GM19035 (cell line): ENCODE measurements around the gene NUP153.
A peak's percentile ranks its signal among the peaks of the same experiment; 100 is the strongest.
"Not testable (repeated sequence)": the region's sequence is repeated elsewhere in the genome, so short reads cannot be mapped to it uniquely, and the experiment has no call there.

Source experiments
- ATAC-seq: cut with Tn5 transposase; IDR thresholded peaks from one replicate; pipeline ENCODE4 v1.9.1; 2021; ENCODE audit not compliant: unreplicated experiment

Gene NUP153

DNA sequence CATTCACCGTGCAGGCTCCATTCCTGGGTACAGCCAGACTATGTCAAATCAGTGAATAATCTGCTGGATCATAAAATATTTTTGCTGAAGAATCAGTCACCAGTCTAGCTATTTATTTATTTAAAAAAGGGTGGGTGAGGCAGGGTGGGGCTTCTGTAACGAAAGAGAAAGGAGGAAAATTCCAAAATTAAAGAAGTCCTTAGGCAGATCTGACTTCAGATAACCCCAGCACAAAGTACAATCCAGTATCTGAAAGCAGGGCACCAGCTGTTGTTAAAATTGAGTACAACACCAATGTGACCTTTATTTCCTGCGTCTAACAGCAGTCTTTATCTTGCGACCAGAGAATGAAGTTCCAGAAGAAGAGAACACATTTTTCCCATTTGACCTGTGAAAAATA, 90.9 kb downstream of the NUP153 start:
- ATAC-seq: no peak

DNA sequence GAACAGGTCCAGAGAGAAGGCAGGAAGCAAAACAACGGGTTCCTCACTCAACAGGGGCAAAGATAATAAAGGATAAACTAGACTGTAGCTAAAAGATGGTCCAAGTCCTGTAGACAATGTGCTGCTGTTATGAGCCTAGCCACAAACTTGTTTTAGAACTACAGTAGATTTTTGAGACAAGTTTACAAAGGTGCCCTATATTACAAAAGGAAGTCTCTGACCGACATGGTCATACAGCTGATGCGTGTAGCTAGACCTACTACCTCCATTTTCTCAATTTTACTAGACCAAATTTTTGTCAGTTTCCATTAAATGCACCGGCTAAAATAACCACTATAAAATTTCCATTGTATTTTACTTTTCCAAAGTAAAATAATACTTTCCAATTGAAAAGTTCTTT, 94.7 kb downstream of the NUP153 start:
- ATAC-seq: no peak

GRCh38 chr6:17610835-17611234, 95.9 kb downstream of the NUP153 start:
- no peak for ATAC-seq

GRCh38 chr6:17606606-17607005, 100.1 kb downstream of the NUP153 start:
- ATAC-seq: no peak

GRCh38 chr6:17602888-17603287, 103.8 kb downstream of the NUP153 start:
- no peak for ATAC-seq

DNA sequence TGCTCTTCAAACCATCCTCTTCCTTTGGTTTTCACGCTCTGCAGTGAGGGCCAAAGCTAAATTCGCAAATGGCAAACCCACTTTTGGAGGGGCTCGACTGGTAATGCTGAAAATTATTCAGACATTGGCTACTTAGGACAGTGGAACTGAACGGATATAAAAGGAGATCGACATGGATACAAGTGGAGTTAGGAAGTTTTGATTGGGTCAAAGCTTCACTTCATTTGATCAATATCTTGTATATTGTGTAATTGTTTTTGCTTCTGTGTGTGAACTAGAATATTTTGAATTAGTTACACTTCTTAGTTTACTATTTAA, 105.4 kb downstream of the NUP153 start:
- ATAC-seq: no peak

DNA sequence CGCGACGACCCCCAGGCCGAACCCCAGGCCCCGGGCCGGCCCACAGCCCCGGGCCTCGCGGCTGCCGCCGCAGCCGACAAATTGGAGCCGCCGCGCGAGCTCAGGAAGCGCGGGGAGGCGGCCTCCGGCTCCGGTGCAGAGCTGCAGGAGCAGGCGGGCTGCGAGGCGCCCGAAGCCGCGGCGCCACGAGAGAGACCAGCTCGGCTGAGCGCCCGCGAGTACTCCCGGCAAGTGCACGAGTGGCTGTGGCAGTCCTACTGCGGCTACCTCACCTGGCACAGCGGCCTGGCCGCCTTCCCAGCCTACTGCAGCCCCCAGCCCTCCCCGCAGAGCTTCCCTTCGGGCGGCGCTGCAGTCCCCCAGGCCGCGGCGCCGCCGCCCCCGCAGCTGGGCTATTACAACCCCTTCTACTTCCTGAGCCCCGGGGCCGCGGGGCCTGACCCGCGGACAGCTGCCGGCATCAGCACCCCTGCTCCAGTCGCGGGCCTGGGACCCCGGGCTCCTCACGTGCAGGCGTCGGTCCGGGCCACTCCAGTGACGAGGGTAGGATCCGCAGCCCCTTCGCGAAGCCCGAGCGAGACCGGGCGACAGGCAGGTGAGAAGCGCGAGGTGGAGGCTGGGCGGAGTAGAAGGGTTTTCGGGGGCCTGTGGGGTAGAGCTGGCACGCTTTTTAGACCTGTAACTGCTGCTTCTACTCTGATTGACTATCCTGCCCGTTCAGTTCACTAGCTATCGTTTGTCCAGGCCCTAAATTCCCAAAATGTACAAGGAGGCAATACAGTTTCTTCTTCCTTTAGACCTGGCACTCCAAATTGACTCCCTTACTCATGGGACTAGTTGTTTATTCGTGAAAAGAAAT, 106.0 kb downstream of the NUP153 start:
- ATAC-seq: peak; percentile 55

DNA sequence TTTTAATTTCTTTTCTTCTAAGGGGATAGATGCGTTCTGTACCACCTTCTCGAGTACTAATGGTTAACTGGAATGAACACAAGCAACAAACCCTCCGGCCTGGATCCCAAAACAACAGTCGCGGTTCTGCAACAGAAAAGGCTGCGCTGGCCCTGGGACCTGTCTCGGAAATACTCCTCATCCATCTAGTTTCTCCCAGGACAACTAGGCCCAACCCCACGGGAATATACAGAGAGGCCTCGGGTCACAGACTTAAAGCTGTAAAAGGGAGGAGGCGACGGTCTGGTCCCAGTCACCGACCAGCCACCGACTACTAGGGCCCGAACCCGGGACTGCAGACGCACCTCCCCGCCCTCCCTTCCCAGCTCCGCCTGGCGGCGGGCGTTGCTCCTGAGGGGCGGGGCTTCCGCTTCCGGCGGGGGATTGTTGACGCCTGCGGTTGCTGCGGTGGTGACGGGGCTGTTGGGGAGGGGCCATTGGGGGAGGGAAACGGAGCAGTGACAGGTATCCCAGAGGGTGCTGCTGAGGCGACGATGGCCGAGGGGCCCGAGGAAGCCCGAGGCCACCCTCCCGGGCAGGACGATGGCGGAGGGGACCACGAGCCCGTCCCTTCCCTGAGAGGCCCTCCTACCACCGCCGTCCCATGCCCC, 106.7 kb downstream of the NUP153 start, which contains the start of gene FAM8A1:
Gene FAM8A1 (plus strand): TSS at position 426 of the 650 bp plus-strand sequence. CDS start 108 bp downstream, at position 534.
- peak; percentile 93 for ATAC-seq

GRCh38 chr6:17596085-17596484, 110.6 kb downstream of the NUP153 start:
- ATAC-seq: no peak

DNA sequence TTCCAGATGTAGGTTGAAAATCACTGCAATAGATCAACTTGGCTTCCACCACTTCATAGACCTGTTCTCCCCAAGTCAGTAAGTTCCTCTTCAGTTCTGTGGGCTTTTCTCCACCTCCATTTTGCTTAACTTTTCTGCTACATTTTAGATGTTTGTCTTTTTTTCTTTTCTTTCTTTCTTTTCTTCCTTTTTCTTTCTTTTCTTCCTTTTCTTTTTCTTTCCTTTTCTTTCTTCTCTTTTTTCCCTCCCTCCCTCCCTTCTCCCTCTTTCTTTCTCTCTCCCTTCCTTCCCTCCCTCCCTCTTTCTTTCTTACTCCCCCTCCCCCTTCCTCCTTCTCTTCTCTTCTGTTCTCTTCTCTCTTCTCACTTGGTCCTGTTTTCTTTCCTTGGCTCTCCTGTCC, 113.5 kb downstream of the NUP153 start:
- no peak for ATAC-seq

DNA sequence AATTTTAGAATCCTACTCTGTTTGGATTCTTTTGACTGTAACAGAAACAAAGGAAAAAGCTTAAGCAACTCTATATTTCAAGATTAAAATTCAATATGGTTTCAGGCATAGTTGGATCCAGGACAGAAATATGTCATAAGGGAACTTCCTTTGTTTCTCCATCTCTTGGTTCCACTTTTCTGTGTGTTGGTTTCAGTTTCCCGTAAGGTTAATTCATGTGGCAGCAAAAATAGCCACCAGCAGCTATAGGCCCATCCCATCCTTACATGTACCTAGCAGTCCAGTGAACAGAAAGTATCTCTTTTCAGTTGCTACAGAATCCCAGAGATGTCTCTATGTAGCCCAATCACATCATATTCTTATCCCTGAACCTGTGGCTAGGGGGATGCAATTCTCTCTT, 115.4 kb downstream of the NUP153 start:
- no peak for ATAC-seq

DNA sequence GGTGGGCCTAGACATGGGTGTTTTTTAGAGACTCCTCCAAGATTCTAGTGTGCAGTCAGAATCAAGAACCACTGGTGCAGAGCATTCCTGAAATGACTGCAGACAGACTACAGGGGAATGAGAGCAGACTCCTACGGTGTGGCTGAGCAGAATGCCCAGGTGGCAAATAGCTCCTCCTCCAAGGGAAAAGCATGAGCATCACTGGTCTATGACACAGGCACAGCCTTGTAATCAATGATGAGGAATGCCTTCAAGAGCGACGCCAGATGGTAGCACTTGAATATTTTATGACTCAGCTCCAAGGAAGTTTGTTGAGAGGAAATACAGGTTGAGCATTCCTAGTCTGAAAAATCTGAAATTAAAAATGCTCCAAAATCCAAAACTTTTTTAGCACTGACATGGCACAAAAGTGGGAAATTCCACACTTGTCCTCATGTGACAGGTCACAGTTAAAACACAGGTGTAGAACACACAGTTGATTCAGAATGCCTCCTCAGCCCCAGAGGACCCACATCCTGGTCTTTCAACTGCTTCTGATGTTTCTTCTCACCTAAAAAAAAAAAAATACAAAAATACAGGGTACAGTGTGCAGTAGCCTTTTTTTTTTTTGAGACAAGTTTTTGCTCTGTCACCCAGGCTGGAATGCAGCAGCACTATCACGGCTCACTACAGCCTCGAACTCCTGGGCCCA, 117.2 kb downstream of the NUP153 start:
- no peak for ATAC-seq

DNA sequence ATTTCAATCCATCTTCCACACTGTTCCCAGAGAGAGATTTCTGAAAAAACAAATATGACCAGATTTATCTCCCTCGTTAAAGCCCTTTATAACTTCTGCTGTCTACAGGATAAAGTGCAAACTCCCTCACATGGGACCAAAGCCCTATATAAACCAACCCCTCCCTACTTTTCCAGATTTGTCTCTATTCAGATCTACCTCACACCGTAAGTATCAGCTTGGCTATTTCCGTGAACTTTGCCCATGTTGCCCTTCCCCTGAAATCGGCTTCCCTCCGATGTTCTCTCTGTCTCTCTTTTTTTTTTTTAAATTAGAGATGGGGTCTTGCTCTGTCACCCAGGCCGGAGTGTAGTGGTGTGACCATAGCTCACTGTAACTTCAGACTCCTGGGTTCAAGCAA, 118.7 kb downstream of the NUP153 start:
- ATAC-seq: no peak

- ATAC-seq: not testable (repeated sequence)
Measured at GRCh38 chr6:17586623-17587022, 120.1 kb downstream of the NUP153 start.

DNA sequence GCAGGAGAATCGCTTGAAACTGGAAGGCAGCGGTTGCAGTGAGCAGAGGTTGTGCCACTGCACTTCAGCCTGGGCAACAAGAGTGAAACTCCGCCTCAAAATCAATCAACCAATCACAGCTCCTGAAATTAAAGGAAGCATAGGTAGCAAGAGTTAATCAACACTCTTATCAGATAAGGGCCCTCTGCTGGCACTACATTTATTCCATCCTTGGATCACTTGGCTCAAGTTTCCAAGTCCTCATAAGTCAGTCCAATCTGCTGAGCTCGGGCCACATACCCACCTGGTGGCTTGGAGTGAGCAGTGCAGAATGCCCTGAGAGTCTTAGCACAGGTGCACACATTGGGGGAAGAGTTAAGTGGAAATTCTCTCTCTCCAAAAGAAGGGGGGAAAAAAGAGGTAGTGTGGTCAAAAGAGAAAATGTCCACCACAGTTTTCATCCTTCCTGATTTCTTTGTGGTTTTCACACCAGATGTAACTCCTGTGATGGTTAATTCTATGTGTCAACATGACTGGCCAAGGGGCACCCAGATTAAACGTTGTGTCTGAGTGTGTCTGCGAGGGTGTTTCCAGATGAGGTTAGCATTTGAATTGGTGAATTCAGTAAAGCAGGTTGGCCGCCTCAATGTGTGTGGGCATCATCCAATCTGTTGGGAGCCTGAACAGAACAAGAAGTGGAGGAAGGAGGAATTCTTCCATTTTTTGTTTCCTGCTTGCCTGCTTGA, 120.8 kb downstream of the NUP153 start:
- ATAC-seq: no peak

- ATAC-seq: no peak
Measured at GRCh38 chr6:17584241-17584803, 122.4 kb downstream of the NUP153 start.

DNA sequence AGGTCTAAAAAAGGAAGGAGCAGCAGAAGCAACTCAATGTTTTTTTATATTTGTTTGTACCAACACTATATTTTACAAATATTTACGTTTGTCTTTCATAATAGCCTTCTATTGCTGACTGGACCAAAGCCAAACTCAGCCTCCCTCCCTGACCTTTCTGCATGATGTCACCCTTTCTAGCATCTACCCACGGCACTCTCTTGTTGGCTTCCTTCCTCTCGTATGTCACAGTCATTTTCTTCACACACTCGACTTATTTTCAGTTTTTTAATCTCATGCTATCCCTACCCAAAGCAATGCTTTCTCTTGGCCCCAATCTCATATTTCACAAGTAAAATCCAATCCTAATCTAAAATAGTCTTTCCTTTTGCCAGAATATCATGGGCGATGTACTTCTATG, 122.9 kb downstream of the NUP153 start:
- no peak for ATAC-seq

DNA sequence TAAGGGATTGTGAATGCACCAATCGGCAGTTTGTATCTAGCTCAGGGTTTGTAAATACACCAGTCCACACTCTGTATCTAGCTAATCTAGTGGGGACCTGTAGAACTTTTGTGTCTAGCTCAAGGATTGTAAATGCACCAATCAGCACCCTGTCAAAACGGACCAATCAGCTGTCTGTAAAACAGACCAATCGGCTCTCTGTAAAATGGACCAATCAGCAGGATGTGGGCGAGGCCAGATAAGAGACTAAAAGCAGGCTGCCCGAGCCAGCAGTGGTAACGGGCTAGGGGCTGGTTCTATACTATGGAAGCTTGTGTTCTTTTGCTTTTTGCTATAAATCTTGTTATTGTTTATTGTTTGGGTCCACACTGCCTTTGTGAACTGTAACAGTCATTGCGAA, 125.4 kb downstream of the NUP153 start:
- not testable (repeated sequence) for ATAC-seq

DNA sequence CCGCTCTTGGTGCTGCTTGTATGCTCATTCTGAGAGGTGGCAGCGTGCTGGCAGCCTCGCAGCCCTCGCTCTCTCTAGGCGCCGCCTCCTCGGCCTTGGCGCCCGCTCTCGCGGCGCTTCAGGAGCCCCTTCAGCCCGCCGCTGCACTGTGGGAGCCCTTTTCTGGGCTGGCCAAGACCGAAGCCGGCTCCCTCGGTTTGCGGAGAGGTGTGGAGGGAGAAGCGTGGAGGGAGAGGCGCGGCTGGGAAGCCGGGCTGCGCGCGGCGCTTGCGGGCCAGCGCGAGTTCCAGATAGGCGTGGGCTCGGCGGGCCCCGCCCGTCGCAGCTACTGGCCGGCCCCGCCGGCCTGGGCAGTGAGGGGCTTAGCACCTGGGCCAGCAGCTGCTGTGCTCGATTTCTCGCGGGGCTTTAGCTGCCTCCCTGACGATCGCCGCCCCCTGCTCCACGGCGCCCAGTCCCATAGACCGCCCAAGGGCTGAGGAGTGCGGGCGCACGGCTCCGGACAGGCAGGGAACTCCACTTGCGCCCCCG, 126.1 kb downstream of the NUP153 start:
- ATAC-seq: no peak

DNA sequence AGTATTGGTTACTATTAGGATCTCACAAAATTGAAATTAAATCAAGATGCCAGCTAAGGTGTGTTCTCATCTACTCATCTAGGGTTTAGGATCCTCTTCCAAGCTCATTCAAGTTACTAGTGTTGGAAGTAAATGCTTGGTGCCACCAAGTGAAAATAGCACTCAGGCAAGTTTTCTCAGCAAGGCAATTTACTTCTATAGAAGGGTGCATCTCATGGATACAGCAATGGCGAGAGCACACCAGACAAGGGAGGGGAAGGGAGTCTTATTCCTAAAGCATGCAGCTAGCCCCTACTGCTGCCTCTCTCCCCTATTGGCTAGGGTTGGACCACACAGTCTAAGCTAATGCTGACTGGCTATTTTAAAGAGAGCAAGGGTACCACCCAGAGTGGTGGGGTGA, 129.7 kb downstream of the NUP153 start:
- no peak for ATAC-seq
